ENCODE data around the gene GPC5. TPM values are rescaled to one million over a fixed set of nuclear protein-coding genes. Genes with fewer than 3 reads are reported as not detected.
"Not testable (repeated sequence)": the region's sequence is repeated elsewhere in the genome, so short reads cannot be mapped to it uniquely, and the experiment has no call there.

Gene GPC5
- total and polyA plus RNA-seq, 7 donors, result 0.23 TPM; not detected in 6

- intact Hi-C loops (cut with DNase I), result no loop called here
- ATAC-seq (no peak), DNase-seq (no peak)
- Histone ChIP-seq H3K4me1 (no peaks in the 10 kb centered on the region), H3K27ac (no peak overlapping the region), H3K36me3 (ENCODE audit: insufficient read depth in 1 of 2, low read depth in 1 of 2) (no peaks in the 10 kb centered on the region), H3K4me3 (no peak overlapping the region), H3K9me3 (no peaks in the 10 kb centered on the region), H3K27me3 (ENCODE audit: insufficient read depth in 3 of 3, low read length in 2 of 3) (no peaks in the 10 kb centered on the region)
- TF ChIP-seq CTCF (IDR thresholded peaks at IDR 0.05), result no peak
- WGBS, 3 donors, result 20 to 33% (median 21%) methylated on average over 7 of the region's 7 CpGs
These were observed 1064.7 kb downstream of the GPC5 start for GRCh38 chr13:92463134-92463533.

GRCh38 chr13:92473765-92474475 lies 1075.5 kb downstream of the GPC5 start:
- 81 to 90% (median 83%) methylated on average over 3 of the region's 3 CpGs for WGBS, 3 donors
- Histone ChIP-seq H3K27me3 (ENCODE audit: insufficient read depth in 3 of 3, low read length in 2 of 3) (no peaks in the 10 kb centered on the region), H3K4me3 (no peak overlapping the region), H3K27ac (no peak overlapping the region), H3K4me1 (no peaks in the 10 kb centered on the region), H3K9me3 (no peaks in the 10 kb centered on the region), H3K36me3 (ENCODE audit: insufficient read depth in 1 of 2, low read depth in 1 of 2) (no peaks in the 10 kb centered on the region)
- ATAC-seq (no peak), DNase-seq (no peak)
- TF ChIP-seq CTCF (IDR thresholded peaks at IDR 0.05), result no peak
- intact Hi-C loops (cut with DNase I), result no loop called here

GRCh38 chr13:92480387-92480786 lies 1082.0 kb downstream of the GPC5 start:
- TF ChIP-seq CTCF (IDR thresholded peaks at IDR 0.05), result no peak
- Histone ChIP-seq H3K9me3 (no peaks in the 10 kb centered on the region), H3K4me3 (no peak overlapping the region), H3K36me3 (ENCODE audit: insufficient read depth in 1 of 2, low read depth in 1 of 2) (no peaks in the 10 kb centered on the region), H3K4me1 (no peaks in the 10 kb centered on the region), H3K27me3 (ENCODE audit: insufficient read depth in 3 of 3, low read length in 2 of 3) (no peaks in the 10 kb centered on the region), H3K27ac (no peak overlapping the region)
- intact Hi-C loops (cut with DNase I), result no loop called here
- ATAC-seq (no peak), DNase-seq (no peak)
- WGBS, 3 donors, result 86 to 94% (median 88%) methylated on average over 3 of the region's 3 CpGs

GRCh38 chr13:92482790-92483189 lies 1084.4 kb downstream of the GPC5 start:
- H3K4me3 ChIP-seq; H3K9me3 ChIP-seq; intact Hi-C loops (cut with DNase I); H3K27me3 ChIP-seq (ENCODE audit: insufficient read depth in 3 of 3, low read length in 2 of 3); H3K36me3 ChIP-seq (ENCODE audit: insufficient read depth in 1 of 2, low read depth in 1 of 2); H3K27ac ChIP-seq; DNase-seq; ATAC-seq; H3K4me1 ChIP-seq: not testable (repeated sequence)
- WGBS, 3 donors, result 86 to 88% (median 86%) methylated on average over 3 of the region's 3 CpGs

DNA sequence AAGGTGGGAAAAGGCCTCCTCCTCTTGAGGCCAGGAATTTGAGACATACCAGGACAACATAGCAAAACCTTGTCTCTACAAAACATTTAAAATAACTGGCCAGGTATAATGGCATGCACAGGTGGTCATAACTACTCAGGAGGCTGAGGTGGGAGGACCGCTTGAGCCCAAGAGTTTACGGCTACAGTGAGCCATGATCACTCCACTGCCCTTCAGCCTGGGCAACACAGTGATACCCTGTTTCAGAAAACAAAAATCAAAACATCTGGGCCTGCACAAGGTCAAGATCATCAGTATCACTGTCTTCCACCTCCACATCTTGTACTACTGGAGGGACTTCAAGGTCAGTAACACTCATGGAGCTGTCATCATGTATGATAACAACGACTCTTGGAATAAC lies 1085.5 kb downstream of the GPC5 start:
- H3K36me3 ChIP-seq (ENCODE audit: insufficient read depth in 1 of 2, low read depth in 1 of 2), result no peaks in the 10 kb centered on the region
- WGBS, 3 donors, result 91 to 95% (median 91%) methylated on average over 3 of the region's 3 CpGs
- intact Hi-C loops (cut with DNase I), result no loop called here
- H3K4me1 ChIP-seq, result no peaks in the 10 kb centered on the region
- no peaks in the 10 kb centered on the region for H3K27me3 ChIP-seq (ENCODE audit: insufficient read depth in 3 of 3, low read length in 2 of 3)
- TF ChIP-seq CTCF (IDR thresholded peaks at IDR 0.05), result no peak
- no peak for ATAC-seq
- no peak overlapping the region for H3K27ac ChIP-seq
- no peak for DNase-seq
- no peak overlapping the region for H3K4me3 ChIP-seq
- H3K9me3 ChIP-seq, result no peaks in the 10 kb centered on the region
